Fibroblast of lung (primary cell): Measurements from ENCODE around the gene MYO9A.

Experiments
- EZH2 ChIP-seq: IDR thresholded peaks from 2 replicates; pipeline ENCODE4 v1.5.1; 2012; ENCODE audit warnings: low read length, control low read depth, mild to moderate bottlenecking; ENCODE audit errors: missing control alignments
- TF ChIP-seq, protein P1 (sequence below), 2 donors: IDR thresholded peaks in 1 of 2; conservative IDR thresholded peaks in 1 of 2; 1 replicate in 1 of 2; 2 replicates in 1 of 2; pipeline ENCODE4 v1.5.1; 2011 to 2012; ENCODE audit warnings: low read length in 2 of 2, control low read depth in 1 of 2, inconsistent platforms in 1 of 2, low read depth in 1 of 2, mild to moderate bottlenecking in 1 of 2

DNA sequence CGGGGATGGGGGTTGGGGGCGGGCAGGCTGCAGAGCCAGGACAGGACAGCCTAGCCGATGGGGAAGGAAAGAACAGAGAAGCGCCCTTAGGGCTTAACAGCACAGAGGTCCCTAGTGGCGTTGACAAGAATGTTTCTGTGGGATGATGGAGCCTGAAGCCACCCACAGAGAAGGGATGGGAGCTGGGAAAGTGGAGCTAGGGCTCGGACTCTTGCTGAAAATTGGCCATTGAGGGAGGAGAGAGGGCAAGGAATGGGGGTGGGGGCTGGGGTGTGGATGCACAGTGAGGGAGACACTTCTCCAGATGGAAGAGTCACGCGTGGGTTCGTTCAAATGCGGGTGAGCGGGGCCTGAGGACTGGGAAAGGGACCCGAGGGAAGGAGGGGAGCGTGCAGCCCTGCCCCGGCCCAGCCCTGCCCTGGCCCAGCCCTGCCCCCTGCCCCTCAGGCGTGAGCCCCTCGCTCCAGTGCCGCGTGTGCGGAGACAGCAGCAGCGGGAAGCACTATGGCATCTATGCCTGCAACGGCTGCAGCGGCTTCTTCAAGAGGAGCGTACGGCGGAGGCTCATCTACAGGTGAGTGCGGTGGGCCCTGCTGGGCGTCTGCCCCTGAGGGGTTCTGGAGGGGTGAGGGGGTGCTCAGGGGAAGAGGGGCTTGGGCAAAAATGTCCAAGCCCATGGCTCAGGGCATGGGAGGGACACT is 306.8 kb downstream of the MYO9A start:
- TF ChIP-seq, protein P1, sequence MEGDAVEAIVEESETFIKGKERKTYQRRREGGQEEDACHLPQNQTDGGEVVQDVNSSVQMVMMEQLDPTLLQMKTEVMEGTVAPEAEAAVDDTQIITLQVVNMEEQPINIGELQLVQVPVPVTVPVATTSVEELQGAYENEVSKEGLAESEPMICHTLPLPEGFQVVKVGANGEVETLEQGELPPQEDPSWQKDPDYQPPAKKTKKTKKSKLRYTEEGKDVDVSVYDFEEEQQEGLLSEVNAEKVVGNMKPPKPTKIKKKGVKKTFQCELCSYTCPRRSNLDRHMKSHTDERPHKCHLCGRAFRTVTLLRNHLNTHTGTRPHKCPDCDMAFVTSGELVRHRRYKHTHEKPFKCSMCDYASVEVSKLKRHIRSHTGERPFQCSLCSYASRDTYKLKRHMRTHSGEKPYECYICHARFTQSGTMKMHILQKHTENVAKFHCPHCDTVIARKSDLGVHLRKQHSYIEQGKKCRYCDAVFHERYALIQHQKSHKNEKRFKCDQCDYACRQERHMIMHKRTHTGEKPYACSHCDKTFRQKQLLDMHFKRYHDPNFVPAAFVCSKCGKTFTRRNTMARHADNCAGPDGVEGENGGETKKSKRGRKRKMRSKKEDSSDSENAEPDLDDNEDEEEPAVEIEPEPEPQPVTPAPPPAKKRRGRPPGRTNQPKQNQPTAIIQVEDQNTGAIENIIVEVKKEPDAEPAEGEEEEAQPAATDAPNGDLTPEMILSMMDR (conservative IDR thresholded peaks at IDR 0.05 in 1 of 2, IDR thresholded peaks at IDR 0.05 in 1 of 2; ENCODE audit: low read depth in 1 of 2, low read length in 2 of 2) = no peak
- TF ChIP-seq EZH2 = no peak
